HL-60 (cell line): ENCODE measurements around the gene PARVA.

Experiments
- DNase-seq, 2 experiments: peaks; one replicate each; pipeline ENCODE4 v3.0.0-alpha.2; 2010 to 2020; ENCODE audit warnings: low read depth in 1 of 2, low spot score in 1 of 2
- H3K27ac ChIP-seq: fragments of 250-450 bp; sonication (Bioruptor Pico); replicated peaks from 2 replicates; pipeline ENCODE4 v1.5.1; 2020; ENCODE audit warnings: mild to moderate bottlenecking, moderate library complexity
- H3K27me3 ChIP-seq: fragments of 250-450 bp; sonication (Bioruptor Pico); 2 replicates; pipeline ENCODE4 v1.5.1; 2021; ENCODE audit warnings: mild to moderate bottlenecking, moderate library complexity; ENCODE audit not compliant: insufficient read depth, poor library complexity, severe bottlenecking
- H3K4me3 ChIP-seq: replicated peaks from 2 replicates; pipeline ENCODE4 v1.5.1; 2011; ENCODE audit warnings: mild to moderate bottlenecking, control low read depth, low read length; ENCODE audit not compliant: insufficient read depth
- CTCF ChIP-seq: IDR thresholded peaks from one replicate; pipeline ENCODE4 v1.5.1; 2011; ENCODE audit warnings: low read length, control low read depth, inconsistent platforms; ENCODE audit not compliant: insufficient read depth
- GABPA ChIP-seq: IDR thresholded peaks from 2 replicates; pipeline ENCODE4 v1.6.1; 2012; ENCODE audit warnings: low read depth
- POLR2AphosphoS5 ChIP-seq: IDR thresholded peaks from 2 replicates; pipeline ENCODE4 v1.6.1; 2012; ENCODE audit warnings: low read depth
- REST ChIP-seq: IDR thresholded peaks from 2 replicates; pipeline ENCODE4 v1.6.1; 2012; ENCODE audit warnings: low read depth; ENCODE audit not compliant: insufficient replicate concordance
- SPI1 ChIP-seq: IDR thresholded peaks from 2 replicates; pipeline ENCODE4 v1.6.1; 2012; ENCODE audit warnings: low read depth, mild to moderate bottlenecking, borderline replicate concordance

PARVA gene

GRCh38 chr11:12559011-12559410 is 181.6 kb downstream of the PARVA start:
- TF ChIP-seq GABPA (no peak), REST (no peak), SPI1 (no peak), POLR2AphosphoS5 (no peak), CTCF (no peak)
- no peak for DNase-seq
- H3K27ac ChIP-seq: no peak overlapping the region
- H3K4me3 ChIP-seq: no peak overlapping the region
- peaks cover 2% of the 10 kb centered on the region for H3K27me3 ChIP-seq

- TF ChIP-seq POLR2AphosphoS5: no peak
- no peak for TF ChIP-seq GABPA
- Histone ChIP-seq H3K27me3 (peaks cover 2% of the 10 kb centered on the region), H3K4me3 (no peak overlapping the region), H3K27ac (no peak overlapping the region)
- DNase-seq: no peak
These were observed 183.0 kb downstream of the PARVA start for GRCh38 chr11:12560362-12560761.

- no peak overlapping the region for H3K27ac ChIP-seq
- no peak for DNase-seq
- no peak overlapping the region for H3K4me3 ChIP-seq
- no peak for TF ChIP-seq GABPA
- no peak for TF ChIP-seq CTCF
- no peak for TF ChIP-seq REST
- TF ChIP-seq SPI1: no peak
- no peak for TF ChIP-seq POLR2AphosphoS5
- peaks cover 2% of the 10 kb centered on the region for H3K27me3 ChIP-seq
These were observed 183.5 kb downstream of the PARVA start for GRCh38 chr11:12560861-12561260.

- Histone ChIP-seq H3K4me3 (no peak overlapping the region), H3K27me3 (peaks cover 2% of the 10 kb centered on the region), H3K27ac (no peak overlapping the region)
- DNase-seq: no peak
- TF ChIP-seq SPI1 (no peak), REST (no peak), POLR2AphosphoS5 (no peak), CTCF (no peak), GABPA (no peak)
These were observed 186.6 kb downstream of the PARVA start for GRCh38 chr11:12564012-12564411.
